B cell (primary cell): ENCODE measurements around the gene OTOF. TPM values are rescaled to one million over a fixed set of nuclear protein-coding genes. Genes with fewer than 3 reads are reported as not detected.
"Not testable (repeated sequence)": the region's sequence is repeated elsewhere in the genome, so short reads cannot be mapped to it uniquely, and the experiment has no call there.

Source experiments
- ATAC-seq: fragments of 200-7000 bp; cut with Tn5 transposase; one replicate; pipeline ENCODE4 v1.10.0; 2021; ENCODE audit warnings: low read depth, mild to moderate bottlenecking, moderate number of reproducible peaks, moderate library complexity
- CTCF ChIA-PET: fragments of 350-600 bp; sonication (Branson Sonifier 250); formaldehyde crosslinking; loops from one replicate; lab custom pipeline; 2021; ENCODE audit warnings: antibody characterized with exemption, inconsistent platforms; lab: Charles Lee
- POLR2A ChIA-PET: fragments of 350-600 bp; sonication (Branson Sonifier 250); formaldehyde crosslinking; loops from one replicate; lab custom pipeline; 2021; ENCODE audit warnings: antibody characterized with exemption; lab: Charles Lee
- DNase-seq: peaks from one replicate; pipeline ENCODE4 v3.0.0; 2013
- H2AFZ ChIP-seq: 2 replicates; pipeline ENCODE4 v1.6.1; 2012; ENCODE audit warnings: mild to moderate bottlenecking, low read depth, low read length; ENCODE audit not compliant: insufficient read depth, poor library complexity, severe bottlenecking
- H3K27ac ChIP-seq, 2 donors: 1 replicate in 1 of 2; 2 replicates in 1 of 2; pipeline ENCODE4 v1.5.1; 2012 to 2013; ENCODE audit warnings: low read length in 2 of 2, mild to moderate bottlenecking in 2 of 2, moderate library complexity in 1 of 2
- H3K27me3 ChIP-seq, 4 experiments: fragments of 200-600 bp in 1 of 4; sonication (generic) in 1 of 4; replicated peaks in 1 of 4; 1 replicate in 2 of 4; 2 replicates in 2 of 4; pipeline versions ENCODE4 v1.6.1 to v1.7.0; 2013 to 2016; ENCODE audit warnings: low read length in 3 of 4, mild to moderate bottlenecking in 2 of 4, mixed read lengths in 1 of 4, moderate library complexity in 1 of 4; ENCODE audit not compliant: insufficient read depth in 4 of 4, control insufficient read depth in 3 of 4; ENCODE audit errors: control extremely low read depth in 1 of 4
- H3K36me3 ChIP-seq, 2 experiments: replicated peaks in 1 of 2; 1 replicate in 1 of 2; 2 replicates in 1 of 2; pipeline versions ENCODE4 v1.6.1 to v1.7.1; 2013; ENCODE audit warnings: low read length in 1 of 2; ENCODE audit not compliant: insufficient read depth in 2 of 2, control insufficient read depth in 1 of 2; ENCODE audit errors: control extremely low read depth in 1 of 2, extremely low read depth in 1 of 2
- H3K4me1 ChIP-seq, 2 donors: fragments of 200-600 bp in 1 of 2; sonication (generic) in 1 of 2; 1 replicate in 1 of 2; 2 replicates in 1 of 2; pipeline versions ENCODE4 v1.5.1 to v1.6.1; 2013 to 2017; ENCODE audit warnings: low read length in 2 of 2; ENCODE audit not compliant: control insufficient read depth in 2 of 2, insufficient read depth in 2 of 2
- H3K4me2 ChIP-seq: replicated peaks from 2 replicates; pipeline ENCODE3; 2012; ENCODE audit warnings: mild to moderate bottlenecking, low read depth, low read length; ENCODE audit not compliant: poor library complexity, severe bottlenecking
- H3K4me3 ChIP-seq, 5 experiments: fragments of 200-600 bp in 1 of 5; sonication (generic) in 1 of 5; 1 replicate in 3 of 5; 2 replicates in 2 of 5; pipeline versions ENCODE4 v1.5.1 to v1.7.0; 2011 to 2016; ENCODE audit warnings: low read length in 4 of 5, mild to moderate bottlenecking in 4 of 5, low read depth in 2 of 5, control low read depth in 1 of 5, moderate library complexity in 1 of 5; ENCODE audit not compliant: insufficient read depth in 1 of 5; ENCODE audit errors: control extremely low read depth in 1 of 5, extremely low read depth in 1 of 5
- H3K79me2 ChIP-seq: fragments of 200-600 bp; sonication (generic); one replicate; pipeline ENCODE4 v1.6.0; 2016; ENCODE audit warnings: low read length; ENCODE audit not compliant: control insufficient read depth, insufficient read depth
- H3K9ac ChIP-seq: fragments of 200-600 bp; sonication (generic); 2 replicates; pipeline ENCODE4 v1.6.1; 2017; ENCODE audit warnings: mild to moderate bottlenecking, low read length, moderate library complexity
- H3K9me3 ChIP-seq, 3 donors: one replicate each; pipeline versions ENCODE4 v1.6.1 to v1.7.1; 2013; ENCODE audit warnings: low read length in 2 of 3; ENCODE audit not compliant: control insufficient read depth in 2 of 3, insufficient read depth in 1 of 3; ENCODE audit errors: control extremely low read depth in 1 of 3
- H4K20me1 ChIP-seq: 2 replicates; pipeline ENCODE4 v1.6.0; 2012; ENCODE audit warnings: mild to moderate bottlenecking, low read length; ENCODE audit not compliant: insufficient read depth, control insufficient read depth, poor library complexity, severe bottlenecking
- H3K27ac Mint-ChIP-seq: one replicate; pipeline ENCODE4 v1.8.0; 2021; ENCODE audit warnings: mixed read lengths
- H3K27me3 Mint-ChIP-seq: one replicate; pipeline ENCODE4 v1.8.0; 2021; ENCODE audit warnings: mixed read lengths
- H3K4me1 Mint-ChIP-seq: one replicate; pipeline ENCODE4 v1.8.0; 2021; ENCODE audit warnings: mixed read lengths
- H3K4me3 Mint-ChIP-seq: one replicate; pipeline ENCODE4 v1.8.0; 2021; ENCODE audit warnings: mixed read lengths
- H3K9me3 Mint-ChIP-seq: one replicate; pipeline ENCODE4 v1.8.0; 2022; ENCODE audit warnings: mixed read lengths; ENCODE audit not compliant: insufficient read depth
- CTCF ChIP-seq: fragments of 200-600 bp; IDR thresholded peaks from one replicate; pipeline ENCODE4 v1.8.0; 2022; ENCODE audit warnings: antibody characterized with exemption, mild to moderate bottlenecking
- EZH2 ChIP-seq: IDR thresholded peaks from 2 replicates; pipeline ENCODE4 v1.6.1; 2012; ENCODE audit warnings: borderline replicate concordance, low read depth, mild to moderate bottlenecking, moderate library complexity, low read length; ENCODE audit not compliant: insufficient read depth, poor library complexity, severe bottlenecking
- WGBS: methylation state at CpG from one replicate; pipeline ENCODE4 v1.1.5; 2013; ENCODE audit warnings: missing lambda C conversion rate; ENCODE audit not compliant: insufficient coverage; 5-methylcytosine and 5-hydroxymethylcytosine counted together
- intact Hi-C: fragments of 100-400 bp; cut with micrococcal nuclease; formaldehyde crosslinking; loops from one replicate; pipeline ENCODE4 v1.10.0; 2022
- polyA plus RNA-seq: library from polyadenylated mRNA; depleted of rRNA; stranded (reverse); fragments of >200 nt; gene quantifications from 2 replicates; pipeline ENCODE4 v1.2.3, GENCODE V29; 2012
- total RNA-seq, 2 donors: library from RNA; stranded (reverse); fragments of 120-200 nt in 1 of 2; gene quantifications; 1 replicate in 1 of 2; 2 replicates in 1 of 2; pipeline versions ENCODE4 v1.2.3 to v1.2.4, GENCODE V29; 2013 to 2022

The OTOF gene
- total and polyA plus RNA-seq, 2 donors (not counting 1 experiment from before 2014, with no cell fraction given) = not detected

- Histone ChIP-seq H4K20me1 (no peaks in the 10 kb centered on the region), H3K4me2 (no peak overlapping the region), H3K36me3 (no peaks in the 10 kb centered on the region), H3K79me2 (no peaks in the 10 kb centered on the region), H3K9me3 (peaks cover 0 to 33% (median 8%) of the 10 kb centered on the region in 3 donors), H2AFZ (no peak overlapping the region), H3K4me3 (no peak overlapping the region), H3K27me3 (peaks cover 0 to 3% (median 0%) of the 10 kb centered on the region in 4 experiments), H3K27ac (no peak overlapping the region), H3K4me1 (no peaks in the 10 kb centered on the region), H3K9ac (no peak overlapping the region)
- TF ChIP-seq CTCF = peak; percentile 43
- no peak for TF ChIP-seq EZH2
- Mint-ChIP-seq H3K4me3 (no peak overlapping the region), H3K27ac (no peak overlapping the region), H3K9me3 (peaks cover 12% of the 10 kb centered on the region), H3K27me3 (peaks cover 4% of the 10 kb centered on the region), H3K4me1 (no peaks in the 10 kb centered on the region)
- POLR2A ChIA-PET = no interaction called here
- CTCF ChIA-PET = no interaction called here
- DNase-seq = peak; percentile 30
- WGBS = 17% methylated on average over 4 of the region's 5 CpGs
- no peak for ATAC-seq
- intact Hi-C loops = no loop called here
Observed at GRCh38 chr2:26469092-26469710, 8.7 kb downstream of the OTOF start.

- H3K79me2 ChIP-seq, H3K27ac ChIP-seq, ATAC-seq, H2AFZ ChIP-seq, H3K27me3 Mint-ChIP-seq, H3K4me2 ChIP-seq, H4K20me1 ChIP-seq, H3K27ac Mint-ChIP-seq, H3K4me1 ChIP-seq, H3K4me1 Mint-ChIP-seq, POLR2A ChIA-PET, H3K27me3 ChIP-seq, DNase-seq, intact Hi-C loops, H3K36me3 ChIP-seq, H3K4me3 Mint-ChIP-seq, H3K9ac ChIP-seq, H3K4me3 ChIP-seq, CTCF ChIA-PET: not testable (repeated sequence)
- WGBS = no CpG with 5 or more reads among the region's 1 CpG
- H3K9me3 Mint-ChIP-seq = peaks cover 12% of the 10 kb centered on the region
- peaks cover 0 to 33% (median 8%) of the 10 kb centered on the region in 3 donors for H3K9me3 ChIP-seq
Observed at GRCh38 chr2:26468544-26468943, 9.4 kb downstream of the OTOF start.
